Tongue (tissue), 2 donors: ENCODE results near the gene OR7C1. TPM values are rescaled to one million over a fixed set of nuclear protein-coding genes. Genes with fewer than 3 reads are reported as not detected.
"Not testable (repeated sequence)": the region's sequence is repeated elsewhere in the genome, so short reads cannot be mapped to it uniquely, and the experiment has no call there.

Source experiments
- DNase-seq: peaks from one replicate; pipeline ENCODE4 v3.0.0-alpha.2; 2015
- total RNA-seq: library from RNA; depleted of rRNA; stranded (reverse); fragments of >200 nt; gene quantifications from one replicate; pipeline ENCODE4 v1.2.3, GENCODE V29; 2014

The OR7C1 gene
- total RNA-seq, 1 donor from 2014 or later = 0.31 TPM

- not testable (repeated sequence) for DNase-seq
Measured at GRCh38 chr19:14784730-14785101, 50.3 kb downstream of the OR7C1 start.

- not testable (repeated sequence) for DNase-seq
Measured at GRCh38 chr19:14783410-14783998, 51.5 kb downstream of the OR7C1 start.

- DNase-seq = no peak
Measured at GRCh38 chr19:14782626-14783409, 52.2 kb downstream of the OR7C1 start.

- not testable (repeated sequence) for DNase-seq
Measured at GRCh38 chr19:14781713-14782536, 53.1 kb downstream of the OR7C1 start.

- not testable (repeated sequence) for DNase-seq
Measured at GRCh38 chr19:14780622-14781225, 54.3 kb downstream of the OR7C1 start.

- DNase-seq = no peak
Measured at GRCh38 chr19:14779151-14779550, 55.8 kb downstream of the OR7C1 start.

GRCh38 chr19:14778110-14778845 is 56.7 kb downstream of the OR7C1 start, which contains the start of gene ADGRE2:
TSS of gene ADGRE2 (minus strand) at chr19:14778560. CDS start at chr19:14776756, 1,804 bp downstream.
- not testable (repeated sequence) for DNase-seq

- DNase-seq = not testable (repeated sequence)
Measured at GRCh38 chr19:14777645-14778044, 57.3 kb downstream of the OR7C1 start.

- no peak for DNase-seq
Measured at GRCh38 chr19:14775869-14776586, 59.0 kb downstream of the OR7C1 start.

- not testable (repeated sequence) for DNase-seq
Measured at GRCh38 chr19:14775326-14775725, 59.7 kb downstream of the OR7C1 start.

- DNase-seq = no peak
Measured at GRCh38 chr19:14774373-14774772, 60.6 kb downstream of the OR7C1 start.

GRCh38 chr19:14773722-14774121 is 61.3 kb downstream of the OR7C1 start:
- DNase-seq = not testable (repeated sequence)

- no peak for DNase-seq
Measured at GRCh38 chr19:14772995-14773394, 62.0 kb downstream of the OR7C1 start.

- DNase-seq = no peak
Measured at GRCh38 chr19:14772467-14772866, 62.5 kb downstream of the OR7C1 start.

- peak; percentile 10 for DNase-seq
Measured at GRCh38 chr19:14770944-14771839, 63.8 kb downstream of the OR7C1 start.

GRCh38 chr19:14770136-14770535 is 64.8 kb downstream of the OR7C1 start:
- DNase-seq = no peak

GRCh38 chr19:14769201-14769600 is 65.8 kb downstream of the OR7C1 start:
- no peak for DNase-seq

GRCh38 chr19:14768001-14768400 is 67.0 kb downstream of the OR7C1 start:
- DNase-seq = no peak

- no peak for DNase-seq
Measured at GRCh38 chr19:14767466-14767971, 67.5 kb downstream of the OR7C1 start.

- not testable (repeated sequence) for DNase-seq
Measured at GRCh38 chr19:14765841-14766240, 69.1 kb downstream of the OR7C1 start.
